ENCODE data around the gene GREB1L. TPM values are rescaled to one million over a fixed set of nuclear protein-coding genes. Genes with fewer than 3 reads are reported as not detected.

The GREB1L gene
- total RNA-seq, 6 experiments from 2014 or later, result 1.9 to 10.8 (median 2.3) TPM

DNA sequence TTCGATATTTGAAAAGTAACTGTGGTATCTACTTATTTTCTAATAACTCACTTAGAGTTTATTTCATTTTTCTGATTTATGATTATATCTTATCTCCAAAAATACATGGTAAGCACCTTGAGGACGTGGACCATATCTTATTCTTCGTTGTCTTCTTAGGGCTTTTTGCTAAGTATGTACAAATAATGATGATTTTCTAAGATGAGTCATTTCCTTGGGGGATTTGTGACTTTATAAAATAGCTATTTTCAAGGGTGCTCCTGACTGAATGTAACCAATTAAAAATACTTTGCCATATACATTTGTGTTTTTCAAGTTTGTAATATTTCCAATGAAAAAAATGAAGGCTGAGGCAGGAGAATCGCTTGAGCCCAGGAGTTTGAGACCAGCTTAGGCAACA lies 56.3 kb downstream of the GREB1L start:
- peaks cover 58% of the 10 kb centered on the region for H3K4me1 Mint-ChIP-seq (ENCODE audit: low read depth)

DNA sequence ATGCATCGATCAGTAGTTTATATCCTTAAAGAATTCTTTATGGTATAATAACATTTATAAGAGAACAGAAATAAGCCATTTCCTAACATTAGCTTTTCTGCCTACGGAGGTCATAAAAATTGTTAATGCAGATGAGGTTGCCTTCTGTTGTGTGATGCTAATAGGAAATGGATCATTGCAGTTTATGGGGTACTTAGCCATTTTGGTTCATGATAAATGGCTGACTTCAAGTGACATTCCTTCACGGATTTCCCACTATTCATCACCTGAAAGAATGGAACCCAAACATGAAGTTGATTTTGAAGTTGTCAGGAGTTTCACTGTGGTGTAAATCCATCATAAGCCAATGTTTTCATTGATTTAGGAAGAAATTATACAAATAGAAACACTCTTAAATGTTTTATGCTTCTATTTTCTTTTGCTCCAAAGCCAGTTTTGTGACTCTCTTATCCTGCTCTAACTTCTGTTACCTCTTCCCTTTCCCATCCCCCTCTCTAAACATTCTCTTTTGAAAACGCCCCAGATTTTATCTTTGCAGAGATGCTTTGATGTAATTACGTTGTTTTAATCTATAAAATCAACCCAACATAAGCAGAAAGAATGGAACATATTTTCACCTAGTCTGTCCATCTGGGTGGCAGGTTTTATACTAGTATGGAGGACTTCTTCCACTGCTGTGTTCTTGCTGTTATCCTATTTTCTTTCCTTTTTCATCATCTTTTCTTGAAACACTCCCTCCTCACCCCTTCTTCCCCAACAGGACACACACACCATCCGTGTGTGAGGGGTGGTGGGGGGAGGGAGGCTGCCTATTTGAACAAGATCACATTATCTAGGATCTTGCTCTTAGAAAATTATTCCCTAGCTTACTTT lies 58.2 kb downstream of the GREB1L start:
- H3K4me1 Mint-ChIP-seq (ENCODE audit: low read depth), result peaks cover 77% of the 10 kb centered on the region
- TF ChIP-seq, protein P1, sequence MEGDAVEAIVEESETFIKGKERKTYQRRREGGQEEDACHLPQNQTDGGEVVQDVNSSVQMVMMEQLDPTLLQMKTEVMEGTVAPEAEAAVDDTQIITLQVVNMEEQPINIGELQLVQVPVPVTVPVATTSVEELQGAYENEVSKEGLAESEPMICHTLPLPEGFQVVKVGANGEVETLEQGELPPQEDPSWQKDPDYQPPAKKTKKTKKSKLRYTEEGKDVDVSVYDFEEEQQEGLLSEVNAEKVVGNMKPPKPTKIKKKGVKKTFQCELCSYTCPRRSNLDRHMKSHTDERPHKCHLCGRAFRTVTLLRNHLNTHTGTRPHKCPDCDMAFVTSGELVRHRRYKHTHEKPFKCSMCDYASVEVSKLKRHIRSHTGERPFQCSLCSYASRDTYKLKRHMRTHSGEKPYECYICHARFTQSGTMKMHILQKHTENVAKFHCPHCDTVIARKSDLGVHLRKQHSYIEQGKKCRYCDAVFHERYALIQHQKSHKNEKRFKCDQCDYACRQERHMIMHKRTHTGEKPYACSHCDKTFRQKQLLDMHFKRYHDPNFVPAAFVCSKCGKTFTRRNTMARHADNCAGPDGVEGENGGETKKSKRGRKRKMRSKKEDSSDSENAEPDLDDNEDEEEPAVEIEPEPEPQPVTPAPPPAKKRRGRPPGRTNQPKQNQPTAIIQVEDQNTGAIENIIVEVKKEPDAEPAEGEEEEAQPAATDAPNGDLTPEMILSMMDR (IDR thresholded peaks at IDR 0.05), result no peak
- H3K36me3 Mint-ChIP-seq (ENCODE audit: low read depth), result peaks cover 6% of the 10 kb centered on the region; the same call in 1 of the 2 replicates
- H3K4me3 Mint-ChIP-seq, result peak overlapping the region; percentile 59
- H3K27me3 Mint-ChIP-seq (ENCODE audit: insufficient read depth), result no peaks in the 10 kb centered on the region
- no peaks in the 10 kb centered on the region for H3K9me3 Mint-ChIP-seq
- no peak for DNase-seq
- peak overlapping the region; percentile 86 for H3K27ac Mint-ChIP-seq

More for the DNA sequence above, 56.3 kb downstream of the GREB1L start:
- Mint-ChIP-seq H3K9me3 (no peaks in the 10 kb centered on the region), H3K27ac (peak overlapping the region; percentile 65), H3K36me3 (ENCODE audit: low read depth) (peaks cover 5% of the 10 kb centered on the region; the same call in 1 of the 2 replicates), H3K4me3 (peak overlapping the region; percentile 61; the same call in 1 of the 2 replicates), H3K27me3 (ENCODE audit: insufficient read depth) (no peaks in the 10 kb centered on the region)
- TF ChIP-seq, protein P1 (IDR thresholded peaks at IDR 0.05), result no peak
- peak; percentile 18 for DNase-seq

DNA sequence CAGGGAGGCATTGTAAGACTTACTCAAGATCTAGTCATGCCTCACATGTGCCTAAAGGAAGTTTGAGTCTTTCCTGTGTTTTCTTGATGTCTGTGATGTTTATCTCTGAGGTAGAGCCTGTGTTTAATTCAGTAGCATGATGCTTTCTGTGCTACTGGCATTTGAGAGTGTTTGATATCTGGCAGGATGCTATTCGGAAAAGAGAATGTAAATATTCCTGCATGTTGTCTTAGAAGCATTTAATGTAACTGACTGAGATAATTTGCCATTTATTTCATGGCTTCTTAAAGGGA lies 58.8 kb downstream of the GREB1L start:
- Mint-ChIP-seq H3K36me3 (ENCODE audit: low read depth) (peaks cover 11% of the 10 kb centered on the region; the same call in 1 of the 2 replicates), H3K27me3 (ENCODE audit: insufficient read depth) (no peaks in the 10 kb centered on the region; the same call in 1 of the 2 replicates), H3K4me3 (peak overlapping the region; percentile 59), H3K9me3 (no peaks in the 10 kb centered on the region), H3K4me1 (ENCODE audit: low read depth) (peaks cover 83% of the 10 kb centered on the region), H3K27ac (peak overlapping the region; percentile 86)
- TF ChIP-seq, protein P1 (IDR thresholded peaks at IDR 0.05), result no peak
- DNase-seq, result peak; percentile 52

DNA sequence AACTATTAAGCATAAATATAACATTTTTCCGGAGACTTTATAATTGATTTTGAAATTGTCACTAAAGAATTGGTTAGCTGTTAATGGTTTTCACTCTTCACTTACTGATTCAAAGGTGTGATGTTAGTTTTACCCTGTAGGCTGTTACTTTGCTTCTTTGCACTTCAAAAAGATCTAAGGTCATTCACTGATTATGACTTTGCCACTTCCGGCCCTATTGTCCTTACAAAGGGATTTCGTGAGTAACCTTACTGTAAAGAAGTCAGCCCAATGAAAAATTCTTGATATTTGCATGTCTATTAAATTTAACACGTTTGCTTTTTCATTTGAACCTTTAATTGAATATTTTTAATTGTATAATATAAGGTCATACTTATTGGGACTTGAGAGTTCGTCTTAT lies 61.4 kb downstream of the GREB1L start:
- DNase-seq, result no peak
- H3K4me1 Mint-ChIP-seq (ENCODE audit: low read depth), result peaks cover 71% of the 10 kb centered on the region
- no peaks in the 10 kb centered on the region; the same call in 1 of the 2 replicates for H3K27me3 Mint-ChIP-seq (ENCODE audit: insufficient read depth)
- no peaks in the 10 kb centered on the region for H3K9me3 Mint-ChIP-seq
- H3K4me3 Mint-ChIP-seq, result no peak overlapping the region; the same call in 1 of the 2 replicates
- H3K27ac Mint-ChIP-seq, result no peak overlapping the region
- TF ChIP-seq, protein P1 (IDR thresholded peaks at IDR 0.05), result no peak
- H3K36me3 Mint-ChIP-seq (ENCODE audit: low read depth), result peaks cover 6% of the 10 kb centered on the region; the same call in 1 of the 2 replicates

DNA sequence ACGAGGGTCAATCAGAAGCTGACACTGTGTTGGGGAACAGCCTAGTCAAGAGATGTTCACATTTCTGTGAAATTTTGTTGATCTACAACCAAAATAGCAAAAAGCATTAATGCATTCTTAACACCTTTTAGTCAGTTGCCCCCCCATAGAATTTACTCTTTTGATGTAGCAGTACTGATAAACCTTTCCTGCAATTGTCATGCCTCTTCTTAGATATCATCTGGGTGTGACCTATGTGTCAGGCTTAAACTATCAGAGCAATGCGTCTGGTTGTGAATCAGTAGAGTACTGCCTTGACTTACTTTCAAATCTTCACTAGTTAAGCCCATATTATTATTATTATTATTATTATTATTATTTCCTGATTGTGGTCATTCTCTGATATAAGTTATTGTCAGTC lies 61.9 kb downstream of the GREB1L start:
- Mint-ChIP-seq H3K27ac (peak overlapping the region; percentile 49; the same call in 1 of the 2 replicates), H3K4me1 (ENCODE audit: low read depth) (peaks cover 67% of the 10 kb centered on the region), H3K36me3 (ENCODE audit: low read depth) (peaks cover 6% of the 10 kb centered on the region; the same call in 1 of the 2 replicates), H3K9me3 (no peaks in the 10 kb centered on the region), H3K4me3 (peak overlapping the region; percentile 18; the same call in 1 of the 2 replicates), H3K27me3 (ENCODE audit: insufficient read depth) (no peaks in the 10 kb centered on the region; the same call in 1 of the 2 replicates)
- peak; percentile 52 for DNase-seq
- TF ChIP-seq, protein P1 (IDR thresholded peaks at IDR 0.05), result no peak

Data from HFFc6 (cell line).